ENCODE data around the gene DUSP22.

Gene DUSP22

GRCh38 chr6:361411-362132 is 69.3 kb downstream of the DUSP22 start:
- no peak for TF ChIP-seq CTCF (IDR thresholded peaks at IDR 0.05)
- Histone ChIP-seq H3K4me3 (ENCODE audit: low read depth in 1 of 2, low read length in 1 of 2) (no peak overlapping the region), H3K4me1 (ENCODE audit: control insufficient read depth in 1 of 2, insufficient read depth in 1 of 2, low read depth in 1 of 2, low read length in 1 of 2) (no peaks in the 10 kb centered on the region), H3K27me3 (no peaks in the 10 kb centered on the region), H3K27ac (no peak overlapping the region), H3K36me3 (no peaks in the 10 kb centered on the region), H3K9me3 (no peaks in the 10 kb centered on the region)

DNA sequence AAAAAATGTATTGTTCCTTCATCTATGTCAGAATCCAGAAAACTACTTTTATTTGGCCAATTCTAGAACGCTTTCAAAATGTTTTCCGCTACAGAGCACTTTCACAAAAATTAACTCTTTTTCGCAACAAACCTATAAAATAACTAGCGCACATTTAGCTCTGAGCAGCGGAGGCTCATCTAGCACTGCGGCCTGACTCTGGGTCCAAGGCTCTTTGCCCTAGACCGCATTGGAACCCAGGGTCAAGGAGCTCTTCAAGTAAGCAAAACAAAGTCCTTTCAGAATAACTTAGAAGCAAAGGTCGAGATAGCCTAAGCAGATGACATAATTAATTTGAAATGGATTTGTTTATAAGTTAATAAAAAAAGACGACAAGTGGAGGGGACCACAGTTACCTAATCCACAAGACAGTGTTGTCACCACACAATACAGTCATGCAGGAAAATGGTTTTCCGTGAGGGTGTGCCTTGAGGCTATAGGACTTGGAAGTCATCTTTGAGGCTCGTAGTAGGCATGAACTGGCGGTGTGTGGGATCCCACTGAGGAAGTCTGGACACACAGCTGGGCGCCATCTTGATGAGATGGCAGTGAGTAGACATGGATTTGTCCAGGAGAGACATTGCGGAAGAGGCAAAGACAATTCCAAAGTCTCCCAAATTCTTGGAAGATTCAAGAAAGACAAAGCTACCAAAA is 70.1 kb downstream of the DUSP22 start:
- no peaks in the 10 kb centered on the region for H3K36me3 ChIP-seq
- H3K4me3 ChIP-seq (ENCODE audit: low read depth in 1 of 2, low read length in 1 of 2): no peak overlapping the region
- no peaks in the 10 kb centered on the region for H3K9me3 ChIP-seq
- no peaks in the 10 kb centered on the region for H3K4me1 ChIP-seq (ENCODE audit: control insufficient read depth in 1 of 2, insufficient read depth in 1 of 2, low read depth in 1 of 2, low read length in 1 of 2)
- no peaks in the 10 kb centered on the region for H3K27me3 ChIP-seq
- H3K27ac ChIP-seq: no peak overlapping the region
- no peak for TF ChIP-seq CTCF (IDR thresholded peaks at IDR 0.05)

DNA sequence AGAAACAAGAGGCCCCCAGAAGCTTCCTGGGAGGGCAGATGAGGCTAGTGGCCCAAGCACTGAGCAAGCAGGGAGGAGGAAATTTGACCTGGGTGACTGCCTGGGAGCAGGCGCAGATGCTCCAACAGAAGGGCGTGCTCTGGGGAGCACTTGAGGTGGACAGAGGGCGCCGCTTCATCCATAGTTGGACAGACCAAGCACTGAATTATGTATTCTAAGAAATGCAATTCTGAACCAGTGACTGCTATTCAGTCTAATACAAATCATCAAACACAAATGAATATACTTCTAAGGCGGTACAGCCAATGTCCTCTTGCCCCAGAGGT is 70.6 kb downstream of the DUSP22 start:
- Histone ChIP-seq H3K27ac (no peak overlapping the region), H3K9me3 (no peaks in the 10 kb centered on the region), H3K4me3 (ENCODE audit: low read depth in 1 of 2, low read length in 1 of 2) (no peak overlapping the region), H3K4me1 (ENCODE audit: control insufficient read depth in 1 of 2, insufficient read depth in 1 of 2, low read depth in 1 of 2, low read length in 1 of 2) (no peaks in the 10 kb centered on the region), H3K27me3 (no peaks in the 10 kb centered on the region), H3K36me3 (no peaks in the 10 kb centered on the region)
- TF ChIP-seq CTCF (IDR thresholded peaks at IDR 0.05): no peak

DNA sequence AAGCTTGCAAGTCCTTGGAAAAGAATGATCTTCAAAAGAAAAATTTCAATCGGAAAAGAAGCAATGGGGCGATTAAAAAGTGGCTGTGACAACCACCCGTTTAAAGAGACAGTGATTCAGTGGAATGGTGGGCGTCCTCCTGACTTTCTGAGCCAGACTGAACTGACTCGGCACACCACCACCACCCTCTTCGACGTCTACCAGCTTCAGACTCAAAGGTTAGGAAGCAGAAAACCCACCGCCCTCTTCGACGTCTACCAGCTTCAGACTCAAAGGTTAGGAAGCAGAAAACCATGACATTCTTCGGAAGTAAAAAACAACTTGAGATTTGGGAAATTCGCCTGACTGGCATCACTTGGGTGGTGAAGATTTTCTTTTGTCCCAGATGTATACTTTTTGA is 71.0 kb downstream of the DUSP22 start:
- Histone ChIP-seq H3K9me3 (no peaks in the 10 kb centered on the region), H3K27ac (no peak overlapping the region), H3K36me3 (no peaks in the 10 kb centered on the region), H3K27me3 (no peaks in the 10 kb centered on the region), H3K4me3 (ENCODE audit: low read depth in 1 of 2, low read length in 1 of 2) (no peak overlapping the region), H3K4me1 (ENCODE audit: control insufficient read depth in 1 of 2, insufficient read depth in 1 of 2, low read depth in 1 of 2, low read length in 1 of 2) (no peaks in the 10 kb centered on the region)
- TF ChIP-seq CTCF (IDR thresholded peaks at IDR 0.05): no peak

DNA sequence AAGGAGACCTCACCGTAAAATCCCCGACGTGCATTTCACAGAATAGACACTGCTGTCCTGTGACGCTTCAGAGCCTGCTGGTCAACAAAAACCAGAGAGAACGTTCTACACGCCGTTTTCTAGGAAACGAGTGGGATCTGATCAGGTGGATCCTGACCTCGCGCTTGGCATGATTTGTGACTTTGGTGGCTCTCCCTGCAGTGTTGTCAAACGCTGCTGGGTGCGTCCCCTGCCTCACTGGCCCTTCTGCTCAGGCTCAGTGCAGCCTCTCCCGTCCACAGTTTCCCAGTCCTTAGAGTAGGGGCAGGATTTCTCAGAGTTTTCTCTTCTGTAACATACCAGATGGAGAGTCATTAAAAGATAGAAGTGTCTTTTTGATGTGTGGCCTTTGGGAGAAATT is 71.6 kb downstream of the DUSP22 start:
- Histone ChIP-seq H3K36me3 (no peaks in the 10 kb centered on the region), H3K4me1 (ENCODE audit: control insufficient read depth in 1 of 2, insufficient read depth in 1 of 2, low read depth in 1 of 2, low read length in 1 of 2) (no peaks in the 10 kb centered on the region), H3K4me3 (ENCODE audit: low read depth in 1 of 2, low read length in 1 of 2) (no peak overlapping the region), H3K27ac (no peak overlapping the region), H3K27me3 (no peaks in the 10 kb centered on the region), H3K9me3 (no peaks in the 10 kb centered on the region)
- TF ChIP-seq CTCF (IDR thresholded peaks at IDR 0.05): no peak
